IMR-90 (cell line): ENCODE data around the gene NELFCD. TPM values are rescaled to one million over a fixed set of nuclear protein-coding genes. Genes with fewer than 3 reads are reported as not detected.

Experiments
- ATAC-seq: fragments of 200-7000 bp; cut with Tn5 transposase; 2 replicates; pipeline ENCODE4 v1.9.1; 2020; ENCODE audit warnings: low read depth, mild to moderate bottlenecking, moderate library complexity
- BruUV-seq: library from RNA; stranded (reverse); fragments of 400-500 nt; replicated peaks from 2 replicates; lab custom pipeline; 2021; lab: Mats Ljungman, UMichigan
- CTCF ChIA-PET: fragments of 300-600 bp; formaldehyde crosslinking; extraction: SDS; loops from one replicate; lab custom pipeline; 2021; ENCODE audit warnings: antibody characterized with exemption; lab: Yijun Ruan, JAX
- POLR2A ChIA-PET: fragments of 300-600 bp; sonication (Branson Sonifier 250); formaldehyde crosslinking; loops from one replicate; lab custom pipeline; 2022; ENCODE audit warnings: antibody characterized with exemption; ENCODE audit not compliant: unreplicated experiment; lab: Charles Lee
- DNase-seq: peaks from one replicate; pipeline ENCODE4 v3.0.0; 2013
- H2AFZ ChIP-seq: replicated peaks from 2 replicates; pipeline ENCODE3; 2013; ENCODE audit warnings: low read length, mild to moderate bottlenecking; ENCODE audit not compliant: poor library complexity
- H2AK5ac ChIP-seq: 2 replicates; pipeline ENCODE4 v1.6.1; 2013; ENCODE audit warnings: low read depth, low read length, inconsistent platforms
- H2AK9ac ChIP-seq: replicated peaks from 2 replicates; pipeline ENCODE3; 2013; ENCODE audit warnings: mild to moderate bottlenecking, low read depth, low read length, moderate library complexity; ENCODE audit not compliant: poor library complexity
- H2BK120ac ChIP-seq: 2 replicates; pipeline ENCODE4 v1.6.1; 2013; ENCODE audit warnings: low read depth, low read length, inconsistent platforms
- H2BK15ac ChIP-seq: 3 replicates; pipeline ENCODE4 v1.6.1; 2013; ENCODE audit warnings: low read depth, low read length, inconsistent platforms
- H2BK20ac ChIP-seq: 2 replicates; pipeline ENCODE4 v1.6.1; 2013; ENCODE audit warnings: low read depth, mild to moderate bottlenecking, inconsistent platforms, low read length, moderate library complexity
- H2BK5ac ChIP-seq: 2 replicates; pipeline ENCODE4 v1.6.1; 2013; ENCODE audit warnings: mild to moderate bottlenecking, low read depth, low read length, inconsistent platforms; ENCODE audit not compliant: poor library complexity, severe bottlenecking
- H3K14ac ChIP-seq: replicated peaks from 2 replicates; pipeline ENCODE4 v1.6.1; 2013; ENCODE audit warnings: low read depth, low read length, inconsistent platforms
- H3K18ac ChIP-seq: 2 replicates; pipeline ENCODE4 v1.6.1; 2013; ENCODE audit warnings: low read depth, low read length, control low read depth
- H3K23ac ChIP-seq: 2 replicates; pipeline ENCODE4 v1.6.1; 2013; ENCODE audit warnings: low read depth, low read length, inconsistent platforms
- H3K27ac ChIP-seq: 2 replicates; pipeline ENCODE4 v1.5.1; 2013; ENCODE audit warnings: mild to moderate bottlenecking, control low read depth, low read length; ENCODE audit not compliant: insufficient read depth
- H3K27me3 ChIP-seq: 2 replicates; pipeline ENCODE4 v1.6.1; 2013; ENCODE audit warnings: low read length; ENCODE audit not compliant: control insufficient read depth, insufficient read depth
- H3K36me3 ChIP-seq: 2 replicates; pipeline ENCODE4 v1.6.1; 2013; ENCODE audit warnings: low read length, mixed read lengths; ENCODE audit not compliant: control insufficient read depth, insufficient read depth
- H3K4ac ChIP-seq: 2 replicates; pipeline ENCODE4 v1.6.1; 2013; ENCODE audit warnings: low read depth, low read length, inconsistent platforms
- H3K4me1 ChIP-seq: 2 replicates; pipeline ENCODE4 v1.6.1; 2013; ENCODE audit warnings: low read length, mixed read lengths; ENCODE audit not compliant: control insufficient read depth, insufficient read depth
- H3K4me2 ChIP-seq: 2 replicates; pipeline ENCODE4 v1.6.1; 2013; ENCODE audit warnings: low read depth, mild to moderate bottlenecking, control low read depth, low read length, moderate library complexity
- H3K4me3 ChIP-seq: 2 replicates; pipeline ENCODE4 v1.5.1; 2013; ENCODE audit warnings: low read depth, mild to moderate bottlenecking, control low read depth, low read length, moderate library complexity; ENCODE audit not compliant: insufficient read depth
- H3K56ac ChIP-seq: 2 replicates; pipeline ENCODE4 v1.6.1; 2013; ENCODE audit warnings: low read length, inconsistent platforms; ENCODE audit not compliant: insufficient read depth; ENCODE audit errors: extremely low read depth
- H3K79me1 ChIP-seq, 2 experiments: 2 replicates each; pipeline ENCODE4 v1.6.1; 2013; ENCODE audit warnings: low read length in 2 of 2, inconsistent platforms in 1 of 2, low read depth in 1 of 2
- H3K9ac ChIP-seq: 2 replicates; pipeline ENCODE4 v1.6.1; 2013; ENCODE audit warnings: low read depth, low read length, control low read depth
- H3K9me1 ChIP-seq: 2 replicates; pipeline ENCODE4 v1.6.1; 2013; ENCODE audit warnings: low read length, inconsistent platforms; ENCODE audit not compliant: insufficient read depth
- H3K9me3 ChIP-seq: 2 replicates; pipeline ENCODE4 v1.6.1; 2013; ENCODE audit warnings: low read length; ENCODE audit not compliant: control insufficient read depth, insufficient read depth
- H4K20me1 ChIP-seq: 2 replicates; pipeline ENCODE4 v1.6.1; 2013; ENCODE audit warnings: low read length, inconsistent platforms; ENCODE audit not compliant: insufficient read depth
- H4K5ac ChIP-seq: 2 replicates; pipeline ENCODE4 v1.6.1; 2013; ENCODE audit warnings: mild to moderate bottlenecking, low read depth, low read length, control low read depth
- H4K8ac ChIP-seq, 2 experiments: 2 replicates each; pipeline ENCODE4 v1.6.1; 2013; ENCODE audit warnings: low read depth in 2 of 2, low read length in 2 of 2, control low read depth in 1 of 2, inconsistent platforms in 1 of 2
- H4K91ac ChIP-seq: 2 replicates; pipeline ENCODE4 v1.6.1; 2013; ENCODE audit warnings: low read depth, low read length, inconsistent platforms; ENCODE audit not compliant: insufficient read depth
- CHD1 ChIP-seq: IDR thresholded peaks from 2 replicates; pipeline ENCODE4 v1.6.1; 2012; ENCODE audit warnings: low read depth, low read length, improper control_type of control experiment
- RCOR1 ChIP-seq: IDR thresholded peaks from 2 replicates; pipeline ENCODE4 v1.6.1; 2012; ENCODE audit warnings: mild to moderate bottlenecking, low read length, improper control_type of control experiment; ENCODE audit not compliant: insufficient replicate concordance
- SMC3 ChIP-seq: fragments of 150-350 bp; IDR thresholded peaks from 2 replicates; pipeline ENCODE4 v1.6.1; 2016; ENCODE audit warnings: low read depth, mild to moderate bottlenecking, antibody characterized with exemption, low read length, moderate library complexity
- WGBS, 2 experiments: methylation state at CpG; one replicate each; pipeline versions ENCODE4 v1.1.5 to v1.1.7; 2013; ENCODE audit warnings: missing lambda C conversion rate in 2 of 2; ENCODE audit not compliant: insufficient read length in 1 of 2; ENCODE audit errors: extremely low coverage in 2 of 2; 5-methylcytosine and 5-hydroxymethylcytosine counted together
- dilution Hi-C: fragments of 300-500 bp; cut with HindIII; formaldehyde crosslinking; loops from one replicate; pipeline ENCODE4 v1.14.3; 2018; ENCODE audit warnings: low sequenced_read_pairs; ENCODE audit not compliant: unreplicated experiment
- in situ Hi-C: fragments of 300-500 bp; cut with MboI; formaldehyde crosslinking; loops from 3 replicates; pipeline ENCODE4 v1.14.3; 2019; ENCODE audit warnings: low sequenced_read_pairs, inconsistent platforms, mixed read lengths
- intact Hi-C: fragments of 100-400 bp; cut with micrococcal nuclease; formaldehyde crosslinking; loops from 2 replicates; pipeline ENCODE4 v1.10.0; 2022
- polyA plus RNA-seq, 3 experiments: library from polyadenylated mRNA; depleted of rRNA; stranded (reverse); fragments of >200 nt; gene quantifications; 2 replicates each; pipeline ENCODE4 v1.2.3, GENCODE V29; 2012; ENCODE audit warnings: low replicate concordance in 1 of 3
- total RNA-seq: library from RNA; depleted of rRNA; stranded (reverse); fragments of >200 nt; gene quantifications from 2 replicates; pipeline ENCODE4 v1.2.3, GENCODE V29; 2012
- TF ChIP-seq, protein P1 (sequence below): fragments of 150-350 bp; IDR thresholded peaks from 2 replicates; pipeline ENCODE4 v1.6.1; 2017; ENCODE audit warnings: mild to moderate bottlenecking, antibody characterized with exemption, low read length, low read depth
- TF ChIP-seq, protein P2 (sequence below): conservative IDR thresholded peaks from 2 replicates; pipeline ENCODE4 v1.5.1; 2012; ENCODE audit warnings: mild to moderate bottlenecking, low read depth, low read length, improper control_type of control experiment

NELFCD gene
- total and polyA plus RNA-seq, 2 of the 4 experiments (the other 2 are of a cell fraction), result 88.9 to 94.1 TPM

DNA sequence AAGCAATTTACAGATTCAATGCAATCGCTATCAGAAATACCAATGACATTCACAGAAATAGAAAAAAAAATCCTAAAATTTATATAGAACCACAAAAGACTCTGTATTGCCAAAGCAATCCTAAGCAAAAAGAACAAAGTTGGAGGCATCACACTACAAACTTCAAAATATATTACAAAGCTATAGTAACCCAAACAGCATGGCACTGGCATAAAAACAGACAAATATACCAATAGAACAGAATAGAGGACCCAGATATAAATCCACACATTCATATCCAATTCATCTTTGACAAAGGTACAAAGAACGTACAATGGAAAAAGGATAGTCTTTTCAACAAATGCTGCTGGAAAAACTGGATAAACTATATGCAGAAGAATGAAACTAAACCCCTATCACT is 11.6 kb upstream of the NELFCD start:
- ChIA-PET CTCF (no interaction called here), POLR2A (no interaction called here)
- no peak overlapping the region for H2AK5ac ChIP-seq
- no peaks in the 10 kb centered on the region for H3K4me1 ChIP-seq
- no peak overlapping the region for H3K27ac ChIP-seq
- H3K4me3 ChIP-seq, result no peak overlapping the region
- H3K36me3 ChIP-seq, result no peaks in the 10 kb centered on the region
- H3K9ac ChIP-seq, result no peak overlapping the region
- ATAC-seq (no peak), DNase-seq (no peak)
- intact Hi-C loops, result no loop called here
- no peak overlapping the region for H4K5ac ChIP-seq
- H2BK5ac ChIP-seq, result no peak overlapping the region
- no peak overlapping the region for H3K14ac ChIP-seq
- no peak overlapping the region for H2BK15ac ChIP-seq
- no peak overlapping the region for H4K91ac ChIP-seq
- H3K4me2 ChIP-seq, result no peak overlapping the region
- peaks cover 13% of the 10 kb centered on the region for H3K27me3 ChIP-seq
- H3K23ac ChIP-seq, result no peak overlapping the region
- H3K56ac ChIP-seq, result no peak overlapping the region
- no peaks in the 10 kb centered on the region for H3K9me1 ChIP-seq
- no peak overlapping the region for H2BK20ac ChIP-seq
- peaks cover 2% of the 10 kb centered on the region; the same call in 1 of the 2 replicates for H3K9me3 ChIP-seq
- H4K8ac ChIP-seq, result no peak overlapping the region
- no peak overlapping the region for H3K18ac ChIP-seq
- H3K4ac ChIP-seq, result no peak overlapping the region
- in situ Hi-C loops, result no loop called here
- dilution Hi-C loops, result no loop called here
- H4K20me1 ChIP-seq, result no peaks in the 10 kb centered on the region
- no peak for TF ChIP-seq SMC3
- no peak for TF ChIP-seq CHD1
- TF ChIP-seq, protein P1, sequence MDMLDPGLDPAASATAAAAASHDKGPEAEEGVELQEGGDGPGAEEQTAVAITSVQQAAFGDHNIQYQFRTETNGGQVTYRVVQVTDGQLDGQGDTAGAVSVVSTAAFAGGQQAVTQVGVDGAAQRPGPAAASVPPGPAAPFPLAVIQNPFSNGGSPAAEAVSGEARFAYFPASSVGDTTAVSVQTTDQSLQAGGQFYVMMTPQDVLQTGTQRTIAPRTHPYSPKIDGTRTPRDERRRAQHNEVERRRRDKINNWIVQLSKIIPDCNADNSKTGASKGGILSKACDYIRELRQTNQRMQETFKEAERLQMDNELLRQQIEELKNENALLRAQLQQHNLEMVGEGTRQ, result no peak
- TF ChIP-seq, protein P2, sequence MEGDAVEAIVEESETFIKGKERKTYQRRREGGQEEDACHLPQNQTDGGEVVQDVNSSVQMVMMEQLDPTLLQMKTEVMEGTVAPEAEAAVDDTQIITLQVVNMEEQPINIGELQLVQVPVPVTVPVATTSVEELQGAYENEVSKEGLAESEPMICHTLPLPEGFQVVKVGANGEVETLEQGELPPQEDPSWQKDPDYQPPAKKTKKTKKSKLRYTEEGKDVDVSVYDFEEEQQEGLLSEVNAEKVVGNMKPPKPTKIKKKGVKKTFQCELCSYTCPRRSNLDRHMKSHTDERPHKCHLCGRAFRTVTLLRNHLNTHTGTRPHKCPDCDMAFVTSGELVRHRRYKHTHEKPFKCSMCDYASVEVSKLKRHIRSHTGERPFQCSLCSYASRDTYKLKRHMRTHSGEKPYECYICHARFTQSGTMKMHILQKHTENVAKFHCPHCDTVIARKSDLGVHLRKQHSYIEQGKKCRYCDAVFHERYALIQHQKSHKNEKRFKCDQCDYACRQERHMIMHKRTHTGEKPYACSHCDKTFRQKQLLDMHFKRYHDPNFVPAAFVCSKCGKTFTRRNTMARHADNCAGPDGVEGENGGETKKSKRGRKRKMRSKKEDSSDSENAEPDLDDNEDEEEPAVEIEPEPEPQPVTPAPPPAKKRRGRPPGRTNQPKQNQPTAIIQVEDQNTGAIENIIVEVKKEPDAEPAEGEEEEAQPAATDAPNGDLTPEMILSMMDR, result no peak
- no peak for TF ChIP-seq RCOR1
- no CpG with 5 or more reads among the region's 2 CpGs for WGBS, 2 experiments
- BruUV-seq, result no TSS peak
- no peak overlapping the region for H2BK120ac ChIP-seq
- no peak overlapping the region for H2AFZ ChIP-seq
- H3K79me1 ChIP-seq, result no peaks in the 10 kb centered on the region
- H2AK9ac ChIP-seq, result no peak overlapping the region
